Measurements from ENCODE around the gene SRPK2.

The SRPK2 gene

DNA sequence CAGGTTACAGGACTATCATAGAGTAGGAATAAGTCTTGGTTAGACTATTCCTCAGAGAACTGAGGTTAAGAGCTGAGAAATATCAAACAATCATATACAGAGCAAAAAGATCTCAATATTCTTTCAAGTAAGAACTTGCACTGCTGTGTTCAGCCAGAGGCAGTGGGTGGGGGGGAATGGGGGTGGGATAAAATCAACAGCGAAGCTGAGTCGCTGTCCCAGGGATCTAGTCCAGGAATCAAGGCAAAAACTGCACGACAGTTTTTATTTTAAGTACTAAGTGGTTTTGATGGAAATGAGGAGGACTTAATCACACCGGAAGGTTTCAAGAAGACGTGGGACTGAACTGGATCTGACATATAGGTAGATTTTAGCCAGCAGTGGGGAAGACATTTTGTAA is 159.1 kb downstream of the SRPK2 start:
- no peak for DNase-seq
- Histone ChIP-seq H3K4me1 (ENCODE audit: control extremely low read depth in 1 of 4, control insufficient read depth in 4 of 4, insufficient read depth in 4 of 4, low read length in 3 of 4) (peaks cover 0 to 8% (median 7%) of the 10 kb centered on the region in 4 experiments), H3K9me3 (ENCODE audit: control extremely low read depth in 1 of 5, control insufficient read depth in 4 of 5, insufficient read depth in 2 of 5, low read depth in 1 of 5, low read length in 4 of 5) (peaks cover 0 to 12% (median 4%) of the 10 kb centered on the region in 5 experiments), H3K36me3 (ENCODE audit: control insufficient read depth in 4 of 4, insufficient read depth in 4 of 4, low read length in 3 of 4) (peaks cover 0 to 4% (median 2%) of the 10 kb centered on the region in 4 experiments), H3K4me3 (ENCODE audit: control insufficient read depth in 1 of 7, extremely low read depth in 1 of 7, insufficient read depth in 4 of 7, low read depth in 2 of 7, low read length in 6 of 7) (no peak overlapping the region), H3K27ac (ENCODE audit: insufficient read depth in 1 of 2, low read depth in 1 of 2, low read length in 2 of 2, poor library complexity in 1 of 2, severe bottlenecking in 2 of 2) (no peak overlapping the region), H3K27me3 (replicated peaks in 2 of 5; ENCODE audit: control insufficient read depth in 4 of 5, insufficient read depth in 5 of 5, low read length in 4 of 5) (no peaks in the 10 kb centered on the region)
- ChIA-PET CTCF (interaction anchor here (0.9 kb wide), 1 partner anchor 9 kb away, joined by 3 read pairs; no protein-coding TSS in a partner anchor), POLR2A (no interaction called here)
- WGBS (ENCODE audit: insufficient coverage): 100% methylated on average over 5 of the region's 5 CpGs

GRCh38 chr7:105228555-105228954 is 160.2 kb downstream of the SRPK2 start:
- H3K4me1 ChIP-seq (ENCODE audit: control extremely low read depth in 1 of 4, control insufficient read depth in 4 of 4, insufficient read depth in 4 of 4, low read length in 3 of 4): peaks cover 0 to 8% (median 7%) of the 10 kb centered on the region in 4 experiments
- whole genome bisulfite sequencing (ENCODE audit: insufficient coverage): 98% methylated on average over 20 of the region's 20 CpGs
- peaks cover 0 to 4% (median 2%) of the 10 kb centered on the region in 4 experiments for H3K36me3 ChIP-seq (ENCODE audit: control insufficient read depth in 4 of 4, insufficient read depth in 4 of 4, low read length in 3 of 4)
- no peak overlapping the region for H3K27ac ChIP-seq (ENCODE audit: insufficient read depth in 1 of 2, low read depth in 1 of 2, low read length in 2 of 2, poor library complexity in 1 of 2, severe bottlenecking in 2 of 2)
- DNase-seq: no peak
- H3K4me3 ChIP-seq (ENCODE audit: control insufficient read depth in 1 of 7, extremely low read depth in 1 of 7, insufficient read depth in 4 of 7, low read depth in 2 of 7, low read length in 6 of 7): no peak overlapping the region
- CTCF ChIA-PET: interaction anchor here (1.2 kb wide), 1 partner anchor 105 kb away, joined by 3 read pairs; no protein-coding TSS in a partner anchor
- H3K9me3 ChIP-seq (ENCODE audit: control extremely low read depth in 1 of 5, control insufficient read depth in 4 of 5, insufficient read depth in 2 of 5, low read depth in 1 of 5, low read length in 4 of 5): peaks cover 0 to 12% (median 4%) of the 10 kb centered on the region in 5 experiments
- H3K27me3 ChIP-seq (replicated peaks in 2 of 5; ENCODE audit: control insufficient read depth in 4 of 5, insufficient read depth in 5 of 5, low read length in 4 of 5): no peaks in the 10 kb centered on the region
- POLR2A ChIA-PET: no interaction called here

DNA sequence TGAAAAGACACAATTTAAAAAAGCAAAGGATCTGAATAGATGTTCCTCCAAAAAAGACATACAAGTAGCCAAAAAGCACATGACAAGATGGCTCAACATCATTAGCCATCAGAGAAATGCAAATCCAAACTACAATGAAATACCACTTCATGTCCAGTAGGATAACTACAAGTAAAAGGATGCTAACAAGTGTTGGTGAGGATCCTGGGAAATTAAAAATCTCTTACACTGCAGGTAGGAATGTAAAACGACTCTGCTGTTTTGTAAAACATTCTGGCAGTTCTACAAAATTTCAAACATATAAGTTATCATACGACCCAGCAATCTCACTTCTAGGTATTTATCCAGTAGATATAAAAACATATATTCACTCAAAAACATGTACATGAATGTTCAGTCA is 161.3 kb downstream of the SRPK2 start:
- 100% methylated on average over 1 of the region's 2 CpGs for WGBS (ENCODE audit: insufficient coverage)
- Histone ChIP-seq H3K4me3 (ENCODE audit: control insufficient read depth in 1 of 7, extremely low read depth in 1 of 7, insufficient read depth in 4 of 7, low read depth in 2 of 7, low read length in 6 of 7) (no peak overlapping the region), H3K4me1 (ENCODE audit: control extremely low read depth in 1 of 4, control insufficient read depth in 4 of 4, insufficient read depth in 4 of 4, low read length in 3 of 4) (peaks cover 0 to 8% (median 7%) of the 10 kb centered on the region in 4 experiments), H3K9me3 (ENCODE audit: control extremely low read depth in 1 of 5, control insufficient read depth in 4 of 5, insufficient read depth in 2 of 5, low read depth in 1 of 5, low read length in 4 of 5) (peaks cover 0 to 12% (median 4%) of the 10 kb centered on the region in 5 experiments), H3K36me3 (ENCODE audit: control insufficient read depth in 4 of 4, insufficient read depth in 4 of 4, low read length in 3 of 4) (peaks cover 0 to 4% (median 2%) of the 10 kb centered on the region in 4 experiments), H3K27ac (ENCODE audit: insufficient read depth in 1 of 2, low read depth in 1 of 2, low read length in 2 of 2, poor library complexity in 1 of 2, severe bottlenecking in 2 of 2) (no peak overlapping the region), H3K27me3 (replicated peaks in 2 of 5; ENCODE audit: control insufficient read depth in 4 of 5, insufficient read depth in 5 of 5, low read length in 4 of 5) (no peaks in the 10 kb centered on the region)
- ChIA-PET CTCF (no interaction called here), POLR2A (no interaction called here)
- DNase-seq: no peak

DNA sequence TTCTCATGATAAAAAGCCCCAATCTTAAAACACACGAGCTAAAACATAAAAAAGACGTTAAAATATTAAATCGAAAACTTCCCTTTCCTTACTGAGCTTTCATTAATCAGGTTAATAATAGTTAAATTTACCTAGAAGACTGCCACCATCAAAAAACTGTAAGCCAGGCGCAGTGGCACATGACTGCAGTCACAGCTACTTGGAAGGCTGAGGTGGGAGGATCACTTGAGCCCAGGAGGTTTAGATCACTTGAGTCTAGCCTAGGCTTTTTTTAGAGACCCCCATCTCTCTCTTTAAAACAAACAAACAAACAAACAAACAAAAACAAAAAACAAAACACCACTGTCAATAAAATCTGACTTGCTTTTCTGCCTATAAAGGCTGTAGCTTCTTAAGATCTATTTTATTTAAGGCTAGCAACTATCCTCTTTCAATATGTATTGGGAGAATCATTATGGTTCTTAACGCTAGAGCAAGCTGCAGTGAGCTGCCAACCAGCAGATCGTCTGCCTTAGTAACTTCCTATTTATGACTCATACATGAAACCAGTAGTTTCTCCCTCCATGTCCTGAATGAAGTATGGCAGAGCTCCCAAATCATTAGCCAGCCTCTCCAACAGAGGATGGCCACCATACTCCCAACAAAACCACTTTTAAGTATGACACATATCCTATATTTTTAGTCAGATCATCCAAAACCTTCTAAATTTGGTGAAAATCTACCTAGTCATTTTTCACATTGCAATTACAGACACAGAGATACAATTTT is 163.7 kb downstream of the SRPK2 start:
- Histone ChIP-seq H3K36me3 (ENCODE audit: control insufficient read depth in 4 of 4, insufficient read depth in 4 of 4, low read length in 3 of 4) (peaks cover 0 to 4% (median under 1%) of the 10 kb centered on the region in 4 experiments), H3K4me1 (ENCODE audit: control extremely low read depth in 1 of 4, control insufficient read depth in 4 of 4, insufficient read depth in 4 of 4, low read length in 3 of 4) (peaks cover 0 to 8% (median 7%) of the 10 kb centered on the region in 4 experiments), H3K4me3 (ENCODE audit: control insufficient read depth in 1 of 7, extremely low read depth in 1 of 7, insufficient read depth in 4 of 7, low read depth in 2 of 7, low read length in 6 of 7) (peak overlapping the region in 1 of 7 experiments; percentile 45), H3K27me3 (replicated peaks in 2 of 5; ENCODE audit: control insufficient read depth in 4 of 5, insufficient read depth in 5 of 5, low read length in 4 of 5) (no peaks in the 10 kb centered on the region), H3K27ac (ENCODE audit: insufficient read depth in 1 of 2, low read depth in 1 of 2, low read length in 2 of 2, poor library complexity in 1 of 2, severe bottlenecking in 2 of 2) (peak overlapping the region in 1 of 2 experiments; percentile 52), H3K9me3 (ENCODE audit: control extremely low read depth in 1 of 5, control insufficient read depth in 4 of 5, insufficient read depth in 2 of 5, low read depth in 1 of 5, low read length in 4 of 5) (peaks cover 0 to 12% (median 4%) of the 10 kb centered on the region in 5 experiments)
- ChIA-PET POLR2A (no interaction called here), CTCF (interaction anchor here (0.7 to 2.4 kb wide), 3 partner anchors 11 to 18 kb away, joined by 3 to 7 read pairs (median 4); no protein-coding TSS in a partner anchor)
- 17% methylated on average over 1 of the region's 6 CpGs for WGBS (ENCODE audit: insufficient coverage)
- DNase-seq: peak; percentile 56 to 85 (median 75)

- Histone ChIP-seq H3K36me3 (ENCODE audit: control insufficient read depth in 4 of 4, insufficient read depth in 4 of 4, low read length in 3 of 4) (no peaks in the 10 kb centered on the region), H3K4me3 (ENCODE audit: control insufficient read depth in 1 of 7, extremely low read depth in 1 of 7, insufficient read depth in 4 of 7, low read depth in 2 of 7, low read length in 6 of 7) (no peak overlapping the region), H3K27ac (ENCODE audit: insufficient read depth in 1 of 2, low read depth in 1 of 2, low read length in 2 of 2, poor library complexity in 1 of 2, severe bottlenecking in 2 of 2) (no peak overlapping the region), H3K27me3 (replicated peaks in 2 of 5; ENCODE audit: control insufficient read depth in 4 of 5, insufficient read depth in 5 of 5, low read length in 4 of 5) (no peaks in the 10 kb centered on the region), H3K4me1 (ENCODE audit: control extremely low read depth in 1 of 4, control insufficient read depth in 4 of 4, insufficient read depth in 4 of 4, low read length in 3 of 4) (peaks cover 0 to 8% (median 7%) of the 10 kb centered on the region in 4 experiments), H3K9me3 (ENCODE audit: control extremely low read depth in 1 of 5, control insufficient read depth in 4 of 5, insufficient read depth in 2 of 5, low read depth in 1 of 5, low read length in 4 of 5) (peaks cover 0 to 8% (median 2%) of the 10 kb centered on the region in 5 experiments)
- DNase-seq: no peak
- ChIA-PET POLR2A (no interaction called here), CTCF (interaction anchor here (1.0 to 2.4 kb wide), 3 partner anchors 12 to 26 kb away, joined by 4 read pairs; no protein-coding TSS in a partner anchor)
- WGBS (ENCODE audit: insufficient coverage): 100% methylated on average over 3 of the region's 5 CpGs
Measured at GRCh38 chr7:105222953-105223352, 165.8 kb downstream of the SRPK2 start.

GRCh38 chr7:105219771-105220160 is 169.0 kb downstream of the SRPK2 start:
- DNase-seq: no peak
- Histone ChIP-seq H3K4me3 (ENCODE audit: control insufficient read depth in 1 of 7, extremely low read depth in 1 of 7, insufficient read depth in 4 of 7, low read depth in 2 of 7, low read length in 6 of 7) (no peak overlapping the region), H3K36me3 (ENCODE audit: control insufficient read depth in 4 of 4, insufficient read depth in 4 of 4, low read length in 3 of 4) (peaks cover 0 to 2% (median 0%) of the 10 kb centered on the region in 4 experiments), H3K9me3 (ENCODE audit: control extremely low read depth in 1 of 5, control insufficient read depth in 4 of 5, insufficient read depth in 2 of 5, low read depth in 1 of 5, low read length in 4 of 5) (no peaks in the 10 kb centered on the region), H3K27me3 (replicated peaks in 2 of 5; ENCODE audit: control insufficient read depth in 4 of 5, insufficient read depth in 5 of 5, low read length in 4 of 5) (no peaks in the 10 kb centered on the region), H3K4me1 (ENCODE audit: control extremely low read depth in 1 of 4, control insufficient read depth in 4 of 4, insufficient read depth in 4 of 4, low read length in 3 of 4) (peaks cover 0 to 1% (median 0%) of the 10 kb centered on the region in 4 experiments), H3K27ac (ENCODE audit: insufficient read depth in 1 of 2, low read depth in 1 of 2, low read length in 2 of 2, poor library complexity in 1 of 2, severe bottlenecking in 2 of 2) (no peak overlapping the region)
- no CpG with 5 or more reads among the region's 2 CpGs for WGBS (ENCODE audit: insufficient coverage)
- CTCF ChIA-PET: interaction anchor here (1.3 to 1.4 kb wide), 2 partner anchors 9 to 10 kb away, joined by 3 read pairs; no protein-coding TSS in a partner anchor
- POLR2A ChIA-PET: no interaction called here
